ENCODE data around the gene RELL2.
"Not testable (repeated sequence)": the region's sequence is repeated elsewhere in the genome, so short reads cannot be mapped to it uniquely, and the experiment has no call there.

The RELL2 gene

GRCh38 chr5:141636413-141637122, at the start of gene RELL2, which contains the start of gene HDAC3:
Gene RELL2 (plus strand): TSS chr5:141636997. CDS start chr5:141638226, 1,229 bp downstream.
Gene HDAC3 (minus strand): TSS chr5:141636849. CDS start chr5:141636790, 59 bp downstream.
- peak; percentile 92 for DNase-seq

DNA sequence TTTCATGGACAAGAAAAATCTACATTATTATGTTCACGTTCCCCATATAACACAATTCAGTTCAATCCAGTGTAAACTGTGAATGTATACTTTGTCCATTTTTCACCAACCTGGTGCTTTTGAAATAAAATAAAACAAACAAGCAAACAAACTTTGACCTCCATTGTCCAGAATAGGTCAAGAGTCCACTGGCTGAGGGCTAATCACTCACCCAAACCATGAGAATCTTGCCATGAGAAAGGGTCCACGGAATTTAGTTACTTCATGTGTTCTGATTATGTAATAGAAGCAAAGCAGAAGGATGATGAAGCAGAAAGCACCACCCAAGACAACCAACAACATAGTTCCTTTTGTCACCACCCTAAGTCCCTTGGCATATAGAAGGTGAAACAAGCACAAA, 46.7 kb upstream of the RELL2 start:
- no peak for DNase-seq

DNA sequence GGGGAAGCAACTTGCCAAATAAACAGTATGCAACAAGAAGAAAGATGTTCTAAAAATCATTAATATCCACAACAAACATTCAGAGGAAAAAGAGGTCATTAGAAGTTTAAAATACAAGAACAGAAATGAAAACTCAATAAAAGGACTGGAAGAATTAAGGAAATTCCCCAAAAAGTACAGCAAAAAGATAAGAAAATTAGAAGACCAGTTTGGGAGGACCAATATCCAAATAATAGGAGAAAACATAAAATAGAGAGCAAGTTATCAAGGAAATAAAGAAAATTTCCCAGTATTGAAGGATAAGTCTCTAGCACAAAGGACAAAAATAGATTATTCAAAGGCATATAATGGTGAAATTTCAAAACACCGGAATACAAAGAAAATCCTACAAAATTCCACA, 39.9 kb upstream of the RELL2 start:
- DNase-seq, result no peak

DNA sequence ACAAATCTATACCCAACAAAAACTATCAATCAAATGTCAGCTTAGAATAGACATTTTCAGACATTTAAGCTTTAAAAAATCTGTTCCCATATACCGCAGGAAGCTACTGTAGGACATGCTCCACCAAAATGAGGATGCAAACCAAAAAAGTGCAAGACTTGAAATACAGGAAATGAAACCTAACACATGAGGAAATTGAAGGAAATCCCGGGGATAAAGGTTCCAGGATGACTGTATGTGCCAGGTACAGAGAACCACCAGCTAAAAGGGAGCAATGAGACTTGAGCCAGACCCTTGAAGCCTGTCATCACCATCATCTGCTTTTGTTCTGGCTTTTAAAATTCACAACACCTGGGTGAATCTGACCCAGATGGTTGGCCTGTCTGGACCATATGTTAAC, 39.4 kb upstream of the RELL2 start:
- no peak for DNase-seq

DNA sequence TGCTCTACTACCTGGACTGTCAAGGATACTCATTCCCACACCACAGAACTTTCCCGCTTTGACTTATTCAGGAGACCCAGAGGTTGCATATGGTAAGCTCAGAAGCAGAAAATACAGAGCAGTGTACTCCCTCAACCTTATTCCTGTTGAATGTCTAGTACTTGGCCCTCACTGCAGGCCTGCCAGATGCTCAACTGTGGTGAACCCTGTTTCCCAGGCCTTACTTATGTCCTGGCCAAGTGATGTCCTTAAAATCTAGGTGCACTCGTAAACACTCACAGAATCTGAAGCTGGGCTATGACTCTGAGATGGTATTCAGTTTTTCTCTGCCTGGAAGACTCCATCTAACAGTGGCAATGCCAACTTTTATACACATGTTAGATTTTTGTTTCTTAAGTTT, 39.0 kb upstream of the RELL2 start:
- DNase-seq, result no peak

DNA sequence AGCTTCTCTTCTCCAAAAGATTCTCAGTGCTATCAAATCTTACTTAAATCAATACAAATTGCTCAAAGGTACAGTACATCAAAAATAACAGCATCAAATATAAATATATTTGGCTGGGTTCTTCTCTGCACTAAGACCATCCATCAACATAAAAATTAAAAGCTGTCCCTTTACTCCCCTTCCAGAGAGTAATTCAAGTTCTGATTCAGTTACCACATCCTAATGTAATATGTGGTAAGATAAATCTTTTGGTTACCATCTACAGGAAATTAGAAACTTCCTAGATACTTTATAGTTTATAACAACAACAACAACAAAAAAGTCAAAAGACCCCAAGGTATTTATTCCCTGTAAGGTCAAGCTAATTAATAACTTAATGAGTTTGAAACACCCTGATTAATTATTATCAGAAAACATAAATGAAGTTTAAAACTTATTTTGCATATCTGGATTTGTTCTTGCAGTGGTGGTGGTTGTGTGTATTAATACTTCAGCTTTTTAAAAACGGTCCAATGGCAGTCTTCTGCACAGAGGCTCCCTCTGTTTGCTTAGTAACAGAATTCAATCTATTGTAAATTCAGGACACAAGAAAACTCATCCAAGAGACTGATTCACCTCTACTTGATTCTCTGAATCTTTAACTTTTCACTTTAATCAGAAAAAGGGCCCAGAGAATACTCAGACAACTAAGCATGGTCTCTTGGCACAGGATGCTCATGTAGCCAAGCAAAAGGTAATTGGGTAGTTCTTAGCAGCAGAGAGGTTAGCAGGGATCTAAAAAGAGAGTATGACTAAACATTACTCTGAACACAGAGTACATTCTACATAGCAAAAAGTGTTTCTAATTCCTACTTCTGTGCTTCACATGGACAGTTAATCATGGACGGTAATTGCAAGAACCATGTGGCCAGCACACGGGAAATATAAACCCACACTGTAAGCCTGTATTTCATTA, 38.1 kb upstream of the RELL2 start:
- no peak for DNase-seq

DNA sequence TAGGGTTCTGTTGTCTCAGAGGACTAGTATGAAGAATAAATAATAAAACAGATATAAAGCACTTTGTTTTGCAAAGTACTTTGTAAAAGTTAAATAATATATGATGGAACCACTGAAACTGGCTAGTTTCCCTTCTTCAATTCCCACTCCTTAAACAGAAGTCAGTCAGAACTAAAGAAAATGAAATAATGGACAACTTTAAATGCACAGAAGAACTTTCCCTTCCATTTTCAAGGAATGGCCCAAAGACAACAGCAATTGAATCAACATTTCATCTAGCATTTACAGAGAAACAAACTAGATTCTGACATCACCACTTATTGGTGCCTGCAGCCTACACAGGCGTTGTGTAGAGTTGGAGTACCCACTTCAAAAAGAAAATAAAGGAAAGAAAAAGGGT, 34.2 kb upstream of the RELL2 start:
- DNase-seq, result no peak

DNA sequence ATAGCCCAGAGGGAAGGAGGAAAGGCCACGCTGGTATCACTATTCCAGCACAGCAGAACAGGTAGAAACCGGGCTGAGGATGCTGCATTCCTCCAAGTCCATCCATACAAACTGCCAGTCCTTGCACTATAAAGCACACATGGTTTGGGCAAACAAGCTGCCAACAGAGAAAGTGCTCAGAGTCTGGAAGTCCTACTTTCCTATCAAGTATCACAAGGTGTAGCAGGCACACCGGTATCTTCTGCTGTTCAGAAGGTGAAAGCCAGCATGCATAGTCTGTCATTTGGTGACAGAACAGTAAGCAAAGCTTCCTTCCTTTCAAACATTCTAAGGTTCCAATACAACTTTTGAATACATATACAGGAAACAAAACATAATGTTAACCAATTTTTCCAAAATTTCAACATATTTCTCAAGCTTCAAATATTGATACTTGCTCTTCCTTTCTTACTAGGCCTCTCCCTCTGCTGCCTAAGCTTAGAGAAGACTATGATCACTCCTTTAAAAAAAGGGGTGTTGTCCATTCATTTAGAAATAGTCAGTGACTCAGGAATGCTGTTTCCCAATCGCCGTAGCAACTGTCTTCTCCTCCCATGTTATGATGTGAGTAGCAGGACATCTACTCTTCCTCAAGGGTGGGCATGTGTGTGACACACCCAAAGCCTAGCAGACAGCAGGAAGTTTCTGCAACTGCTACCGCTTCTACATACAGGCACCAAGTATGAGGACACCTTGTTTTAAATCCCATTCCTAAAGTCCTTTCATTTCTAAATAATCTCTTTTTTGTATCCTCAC, 32.7 kb upstream of the RELL2 start:
- peak; percentile 96 for DNase-seq

DNA sequence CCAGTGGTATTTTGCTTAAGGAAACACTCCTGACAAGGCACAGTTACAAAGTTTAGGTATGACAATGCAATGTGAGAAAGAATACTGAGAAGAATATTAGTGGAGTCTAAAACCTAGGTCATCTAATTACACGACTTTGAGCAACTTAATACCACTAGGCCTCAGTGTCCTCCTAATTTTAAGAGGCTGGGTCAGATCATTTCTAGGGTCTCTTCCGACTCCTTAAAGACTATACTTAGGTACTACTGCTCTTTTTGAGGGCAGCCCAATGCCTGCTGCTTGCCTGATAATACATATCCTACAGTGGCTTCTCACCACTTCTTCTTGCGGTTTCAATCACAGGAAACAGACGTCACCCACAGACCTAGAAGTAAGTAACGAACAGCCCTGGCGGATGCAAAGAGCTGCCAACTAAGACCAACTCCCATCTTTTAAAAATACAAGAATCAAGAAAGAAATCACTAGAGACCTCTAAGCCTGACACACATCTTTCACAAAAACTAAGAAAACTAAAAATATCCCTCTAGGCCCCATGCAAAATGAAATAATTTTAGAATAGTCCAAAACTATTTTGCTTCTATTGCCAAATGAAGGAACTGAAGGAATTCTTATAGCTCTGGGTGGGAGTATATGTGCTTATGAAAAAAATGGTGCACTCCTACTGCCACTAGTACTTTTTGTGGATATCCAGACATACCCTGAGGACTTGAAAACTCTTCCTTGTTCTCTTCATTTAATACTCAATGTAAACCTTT, 31.1 kb upstream of the RELL2 start:
- DNase-seq, result peak; percentile 43

GRCh38 chr5:141608046-141608445, 28.8 kb upstream of the RELL2 start:
- DNase-seq, result no peak

DNA sequence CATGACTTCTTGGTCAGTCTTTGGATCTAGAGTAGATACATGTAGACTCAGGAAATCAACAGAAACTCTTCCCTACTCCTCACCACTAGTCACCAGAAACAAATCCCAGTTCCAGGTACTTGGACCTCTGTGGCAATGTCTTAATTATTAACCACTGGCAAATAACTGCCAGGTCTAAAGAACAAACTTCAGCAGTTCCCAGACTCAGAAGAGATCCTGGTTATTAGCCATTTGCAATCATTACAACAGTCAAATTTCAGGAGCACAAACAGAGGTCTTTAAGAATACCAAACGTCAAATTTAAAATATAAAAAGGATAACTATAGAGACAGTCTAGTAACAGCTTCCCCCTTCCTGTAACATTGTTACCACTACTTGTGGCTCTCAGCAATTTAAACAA, 28.2 kb upstream of the RELL2 start:
- DNase-seq, result no peak

- no peak for DNase-seq
Observed at GRCh38 chr5:141609044-141609443, 27.8 kb upstream of the RELL2 start.

- not testable (repeated sequence) for DNase-seq
Observed at GRCh38 chr5:141609921-141610320, 26.9 kb upstream of the RELL2 start.

- no peak for DNase-seq
Observed at GRCh38 chr5:141611289-141611688, 25.5 kb upstream of the RELL2 start.

- DNase-seq, result no peak
Observed at GRCh38 chr5:141613344-141613743, 23.5 kb upstream of the RELL2 start.

DNA sequence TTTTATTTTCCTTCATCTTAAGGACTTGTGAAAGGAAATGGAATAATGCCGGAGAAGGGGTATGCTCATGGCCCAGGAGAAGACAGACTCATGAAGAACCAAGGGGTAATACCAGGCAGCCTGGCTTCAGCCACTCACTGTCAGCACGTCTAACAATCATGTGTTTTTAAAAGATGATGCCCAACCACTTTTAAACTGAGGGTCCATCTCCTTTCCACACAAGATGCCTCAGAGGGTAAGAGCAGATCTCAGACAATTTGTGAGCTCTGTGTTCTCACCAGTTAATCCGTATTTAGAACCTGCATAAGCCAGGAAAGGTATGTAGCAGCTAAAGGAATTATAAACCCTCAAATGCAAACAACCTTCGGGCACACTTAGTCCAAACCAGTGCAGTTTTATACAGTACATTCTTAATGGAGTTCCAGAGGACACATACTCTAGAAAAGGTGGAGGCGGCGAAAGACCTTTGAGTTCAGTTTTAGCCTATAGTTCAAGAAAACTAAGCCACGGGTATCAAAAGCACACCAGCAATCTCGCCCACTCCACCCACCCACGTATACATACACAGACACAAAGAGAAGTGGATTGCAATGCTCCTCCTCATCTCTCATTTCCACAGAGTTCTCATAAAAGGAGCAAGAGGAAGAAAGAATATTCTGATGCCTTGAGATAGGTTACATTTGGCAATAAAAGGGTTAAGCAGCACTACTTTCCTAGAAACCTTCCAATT, 20.6 kb upstream of the RELL2 start:
- no peak for DNase-seq

DNA sequence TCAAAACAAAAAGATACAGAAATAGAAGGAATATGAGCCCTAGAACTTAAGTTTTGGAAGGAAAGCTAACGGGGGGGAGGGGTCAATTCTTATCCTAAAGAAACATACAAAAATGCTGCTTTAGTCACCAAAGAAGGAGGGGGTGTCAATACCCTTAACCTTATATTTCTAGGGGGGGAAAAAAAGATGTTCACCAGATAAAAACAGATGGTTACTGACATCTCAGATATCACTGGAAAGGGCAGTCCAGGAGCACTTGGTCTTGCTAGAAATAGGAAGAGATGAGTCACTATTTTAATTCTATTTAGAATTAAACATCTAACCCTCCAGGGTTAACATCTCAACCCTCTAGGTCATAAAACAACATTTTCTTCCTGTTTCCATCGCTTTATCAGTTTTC, 19.7 kb upstream of the RELL2 start:
- DNase-seq, result no peak

GRCh38 chr5:141617682-141618029, 19.1 kb upstream of the RELL2 start:
- no peak for DNase-seq

GRCh38 chr5:141618030-141618803, 18.6 kb upstream of the RELL2 start:
- peak; percentile 56 for DNase-seq

GRCh38 chr5:141618804-141619554, 17.8 kb upstream of the RELL2 start, which contains the start of gene DIAPH1:
Gene DIAPH1 (minus strand): TSS chr5:141619000. CDS start chr5:141618914, 86 bp downstream.
- DNase-seq, result peak; percentile 97

All from EL (cell line).